Measurements from ENCODE around the gene BOLL.
"Not testable (repeated sequence)": the region's sequence is repeated elsewhere in the genome, so short reads cannot be mapped to it uniquely, and the experiment has no call there.

The BOLL gene

GRCh38 chr2:197795277-197795676 lies 10.2 kb upstream of the BOLL start:
- no peak for DNase-seq

- no peak for DNase-seq
Observed at GRCh38 chr2:197793456-197793855, 8.3 kb upstream of the BOLL start.

- peak; percentile 50 for DNase-seq
Observed at GRCh38 chr2:197786010-197786877, 1.1 kb upstream of the BOLL start.

GRCh38 chr2:197782126-197782525 lies 3.0 kb downstream of the BOLL start:
- DNase-seq = peak; percentile 86

GRCh38 chr2:197779261-197779660 lies 5.9 kb downstream of the BOLL start:
- DNase-seq = no peak

- DNase-seq = peak; percentile 69
Observed at GRCh38 chr2:197777823-197778407, 7.2 kb downstream of the BOLL start.

GRCh38 chr2:197760293-197760657 lies 24.8 kb downstream of the BOLL start:
- DNase-seq = no peak

GRCh38 chr2:197759625-197760292 lies 25.4 kb downstream of the BOLL start:
- DNase-seq = no peak

GRCh38 chr2:197759013-197759412 lies 26.1 kb downstream of the BOLL start:
- no peak for DNase-seq

- no peak for DNase-seq
Observed at GRCh38 chr2:197740200-197740599, 44.9 kb downstream of the BOLL start.

GRCh38 chr2:197728555-197729544 lies 56.3 kb downstream of the BOLL start:
- not testable (repeated sequence) for DNase-seq

- DNase-seq = no peak
Observed at GRCh38 chr2:197727011-197727410, 58.1 kb downstream of the BOLL start.

GRCh38 chr2:197717863-197718262 lies 67.3 kb downstream of the BOLL start:
- DNase-seq = no peak

- no peak for DNase-seq
Observed at GRCh38 chr2:197713271-197713670, 71.8 kb downstream of the BOLL start.

- no peak for DNase-seq
Observed at GRCh38 chr2:197711578-197711977, 73.5 kb downstream of the BOLL start.

- no peak for DNase-seq
Observed at GRCh38 chr2:197710424-197711042, 74.6 kb downstream of the BOLL start.

- DNase-seq = not testable (repeated sequence)
Observed at GRCh38 chr2:197709140-197709539, 76.0 kb downstream of the BOLL start.

GRCh38 chr2:197708331-197708730 lies 76.8 kb downstream of the BOLL start:
- DNase-seq = no peak

- DNase-seq = peak; percentile 76
Observed at GRCh38 chr2:197707316-197708213, 77.6 kb downstream of the BOLL start.

GRCh38 chr2:197706839-197707207 lies 78.3 kb downstream of the BOLL start:
- no peak for DNase-seq

Measured in hematopoietic multipotent progenitor cell treated with erythropoietin and hydrocortisone succinate and interleukin-3 and kit ligand, for 8 days (in vitro differentiated cells).